Caco-2 (cell line): Measurements from ENCODE around the gene GANAB. TPM values are rescaled to one million over a fixed set of nuclear protein-coding genes. Genes with fewer than 3 reads are reported as not detected.

ENCODE experiments used
- BruUV-seq: library from RNA; stranded (reverse); fragments of 400-500 nt; replicated peaks from 2 replicates; lab custom pipeline; 2021; lab: Mats Ljungman, UMichigan
- CTCF ChIA-PET: fragments of 300-600 bp; sonication (Branson Sonifier 250); formaldehyde crosslinking; loops from one replicate; lab custom pipeline; 2022; ENCODE audit warnings: antibody characterized with exemption; lab: Charles Lee
- POLR2A ChIA-PET: fragments of 300-600 bp; sonication (Branson Sonifier 250); formaldehyde crosslinking; loops from one replicate; lab custom pipeline; 2022; ENCODE audit warnings: antibody characterized with exemption; lab: Charles Lee
- DNase-seq, 2 experiments: peaks; one replicate each; pipeline versions ENCODE4 v3.0.0 to v3.0.0-alpha.2; 2020 to 2022
- H3K27me3 ChIP-seq: replicated peaks from 2 replicates; pipeline ENCODE4 v1.6.0; 2011; ENCODE audit warnings: low read length; ENCODE audit not compliant: control insufficient read depth, insufficient read depth
- H3K36me3 ChIP-seq: 2 replicates; pipeline ENCODE4 v1.5.1; 2011; ENCODE audit warnings: low read length; ENCODE audit not compliant: control insufficient read depth, insufficient read depth
- H3K4me1 ChIP-seq: fragments of 250-450 bp; sonication (Bioruptor Pico); 2 replicates; pipeline ENCODE4 v1.5.1; 2020; ENCODE audit warnings: mild to moderate bottlenecking
- H3K4me3 ChIP-seq: 2 replicates; pipeline ENCODE4 v1.5.1; 2011; ENCODE audit warnings: low read depth, mild to moderate bottlenecking, control low read depth, low read length
- H3K9me3 ChIP-seq: fragments of 250-450 bp; sonication (Bioruptor Pico); 2 replicates; pipeline ENCODE4 v1.5.1; 2020; ENCODE audit warnings: mild to moderate bottlenecking, moderate library complexity
- H3K27ac Mint-ChIP-seq: one replicate; pipeline ENCODE4 v1.8.0; 2022; ENCODE audit warnings: mixed read lengths; ENCODE audit not compliant: unreplicated experiment
- H3K27me3 Mint-ChIP-seq: one replicate; pipeline ENCODE4 v1.8.0; 2022; ENCODE audit warnings: mixed read lengths; ENCODE audit not compliant: insufficient read depth, unreplicated experiment
- H3K36me3 Mint-ChIP-seq: one replicate; pipeline ENCODE4 v1.8.0; 2022; ENCODE audit warnings: mild to moderate bottlenecking, mixed read lengths; ENCODE audit not compliant: insufficient read depth, unreplicated experiment
- H3K4me1 Mint-ChIP-seq: one replicate; pipeline ENCODE4 v1.8.0; 2022; ENCODE audit warnings: low read depth, mixed read lengths; ENCODE audit not compliant: unreplicated experiment
- H3K4me3 Mint-ChIP-seq: one replicate; pipeline ENCODE4 v1.8.0; 2022; ENCODE audit warnings: mild to moderate bottlenecking, moderate library complexity, mixed read lengths; ENCODE audit not compliant: unreplicated experiment
- H3K9me3 Mint-ChIP-seq: one replicate; pipeline ENCODE4 v1.8.0; 2022; ENCODE audit warnings: mixed read lengths; ENCODE audit not compliant: unreplicated experiment
- CTCF ChIP-seq, 2 experiments: fragments of 200-600 bp in 1 of 2; IDR thresholded peaks; 1 replicate in 1 of 2; 2 replicates in 1 of 2; pipeline versions ENCODE4 v1.5.1 to v1.8.0; 2011 to 2022; ENCODE audit warnings: antibody characterized with exemption in 1 of 2, control low read depth in 1 of 2, inconsistent platforms in 1 of 2, low read depth in 1 of 2, low read length in 1 of 2, mild to moderate bottlenecking in 1 of 2, moderate library complexity in 1 of 2; ENCODE audit not compliant: insufficient read depth in 1 of 2, severe bottlenecking in 1 of 2, unreplicated experiment in 1 of 2
- intact Hi-C: fragments of 100-400 bp; cut with micrococcal nuclease; formaldehyde crosslinking; loops from one replicate; pipeline ENCODE4 v1.10.0; 2022; ENCODE audit not compliant: unreplicated experiment
- total RNA-seq: library from RNA; stranded (reverse); gene quantifications from 2 replicates; pipeline ENCODE4 v1.2.3, GENCODE V29; 2022

The GANAB gene
- total RNA-seq, 1 experiment from 2014 or later = 442 TPM

- Histone ChIP-seq H3K4me3 (no peak overlapping the region), H3K4me1 (peaks cover 27% of the 10 kb centered on the region), H3K27me3 (no peaks in the 10 kb centered on the region), H3K36me3 (peaks cover 7% of the 10 kb centered on the region; the same call in 1 of the 2 replicates), H3K9me3 (no peaks in the 10 kb centered on the region)
- peak overlapping the region; percentile 36 for H3K27ac Mint-ChIP-seq
- no peaks in the 10 kb centered on the region for H3K27me3 Mint-ChIP-seq
- no peaks in the 10 kb centered on the region for H3K9me3 Mint-ChIP-seq
- no peak for DNase-seq
- CTCF ChIA-PET = interaction anchor here (0.6 to 2.4 kb wide), 2 partner anchors 29 to 48 kb away, joined by 6 to 19 read pairs; partner anchors contain the start of gene B3GAT3
- POLR2A ChIA-PET = interaction anchor here (0.6 to 3.1 kb wide), 7 partner anchors 8 to 248 kb away, joined by 3 to 116 read pairs (median 39); partner anchors contain the start of genes B3GAT3, C11orf98, CSKMT and EEF1G
- H3K4me1 Mint-ChIP-seq = peaks cover 11% of the 10 kb centered on the region
- peaks cover 87% of the 10 kb centered on the region for H3K36me3 Mint-ChIP-seq
- intact Hi-C loops = no loop called here
- peak overlapping the region; percentile 53 for H3K4me3 Mint-ChIP-seq
- BruUV-seq = no TSS peak
- TF ChIP-seq CTCF (IDR thresholded peaks at IDR 0.05; ENCODE audit: insufficient read depth in 1 of 2, low read depth in 1 of 2, low read length in 1 of 2, severe bottlenecking in 1 of 2, unreplicated experiment in 1 of 2) = no peak
These were observed 53.4 kb downstream of the GANAB start for GRCh38 chr11:62592989-62593421.

GRCh38 chr11:62592146-62592815 lies 54.1 kb downstream of the GANAB start:
- no peak for DNase-seq
- Histone ChIP-seq H3K27me3 (no peaks in the 10 kb centered on the region), H3K9me3 (no peaks in the 10 kb centered on the region), H3K4me3 (peak overlapping the region; percentile 47), H3K4me1 (peaks cover 34% of the 10 kb centered on the region), H3K36me3 (peaks cover 5% of the 10 kb centered on the region; the same call in 1 of the 2 replicates)
- intact Hi-C loops = no loop called here
- Mint-ChIP-seq H3K27ac (peak overlapping the region; percentile 95), H3K36me3 (peaks cover 86% of the 10 kb centered on the region), H3K4me3 (peak overlapping the region; percentile 88), H3K4me1 (peaks cover 18% of the 10 kb centered on the region), H3K27me3 (no peaks in the 10 kb centered on the region), H3K9me3 (no peaks in the 10 kb centered on the region)
- TF ChIP-seq CTCF (IDR thresholded peaks at IDR 0.05; ENCODE audit: insufficient read depth in 1 of 2, low read depth in 1 of 2, low read length in 1 of 2, severe bottlenecking in 1 of 2, unreplicated experiment in 1 of 2) = peak in 1 of 2 experiments; percentile 3
- TSS peak; percentile 99 for BruUV-seq
- ChIA-PET POLR2A (interaction anchor here (0.5 to 3.1 kb wide), 34 partner anchors 9 to 775 kb away, joined by 3 to 116 read pairs (median 6); partner anchors contain the start of genes AHNAK, B3GAT3, C11orf98 and CSKMT), CTCF (interaction anchor here (0.7 to 2.4 kb wide), 18 partner anchors 9 to 289 kb away, joined by 3 to 30 read pairs (median 8); partner anchors contain the start of genes ASRGL1, B3GAT3, C11orf98 and CSKMT)

GRCh38 chr11:62591448-62592145 lies 54.8 kb downstream of the GANAB start, which contains the start of gene TUT1:
TSS of gene TUT1 (minus strand) at chr11:62591523. CDS start at chr11:62591485, 38 bp downstream.
- ChIA-PET CTCF (interaction anchor here (0.6 to 2.4 kb wide), 24 partner anchors 10 to 290 kb away, joined by 3 to 30 read pairs (median 6); partner anchors contain the start of genes ASRGL1, B3GAT3, C11orf98 and CSKMT), POLR2A (interaction anchor here (0.5 to 3.1 kb wide), 45 partner anchors 10 to 1714 kb away, joined by 3 to 116 read pairs (median 5); partner anchors contain the start of genes AHNAK, B3GAT3, C11orf98 and CSKMT)
- peak; percentile 98 for DNase-seq
- Histone ChIP-seq H3K36me3 (peaks cover 5% of the 10 kb centered on the region; the same call in 1 of the 2 replicates), H3K4me1 (peaks cover 36% of the 10 kb centered on the region), H3K27me3 (no peaks in the 10 kb centered on the region), H3K4me3 (peak within 1 kb of the TSS; percentile 51), H3K9me3 (no peaks in the 10 kb centered on the region)
- no TSS peak for BruUV-seq
- peak within 1 kb of the TSS; percentile 88 for H3K4me3 Mint-ChIP-seq
- H3K27me3 Mint-ChIP-seq = no peaks in the 10 kb centered on the region
- peak within 1 kb of the TSS; percentile 95 for H3K27ac Mint-ChIP-seq
- intact Hi-C loops = loop anchor here (1.0 to 2.0 kb wide), 6 partner anchors 10 to 209 kb away; partner anchors contain the start of genes EEF1G, EML3, GANAB and MTA2
- peaks cover 18% of the 10 kb centered on the region for H3K4me1 Mint-ChIP-seq
- H3K36me3 Mint-ChIP-seq = peaks cover 81% of the 10 kb centered on the region
- TF ChIP-seq CTCF (IDR thresholded peaks at IDR 0.05; ENCODE audit: insufficient read depth in 1 of 2, low read depth in 1 of 2, low read length in 1 of 2, severe bottlenecking in 1 of 2, unreplicated experiment in 1 of 2) = no peak
- no peaks in the 10 kb centered on the region for H3K9me3 Mint-ChIP-seq
